Caco-2 (cell line): ENCODE results near the gene LRRTM4. TPM values are rescaled to one million over a fixed set of nuclear protein-coding genes. Genes with fewer than 3 reads are reported as not detected.

Source experiments
- BruUV-seq: library from RNA; stranded (reverse); fragments of 400-500 nt; replicated peaks from 2 replicates; lab custom pipeline; 2021; lab: Mats Ljungman, UMichigan
- CTCF ChIA-PET: fragments of 300-600 bp; sonication (Branson Sonifier 250); formaldehyde crosslinking; loops from one replicate; lab custom pipeline; 2022; ENCODE audit warnings: antibody characterized with exemption; lab: Charles Lee
- POLR2A ChIA-PET: fragments of 300-600 bp; sonication (Branson Sonifier 250); formaldehyde crosslinking; loops from one replicate; lab custom pipeline; 2022; ENCODE audit warnings: antibody characterized with exemption; lab: Charles Lee
- DNase-seq, 2 experiments: peaks; one replicate each; pipeline versions ENCODE4 v3.0.0 to v3.0.0-alpha.2; 2020 to 2022
- H3K27me3 ChIP-seq: replicated peaks from 2 replicates; pipeline ENCODE4 v1.6.0; 2011; ENCODE audit warnings: low read length; ENCODE audit not compliant: control insufficient read depth, insufficient read depth
- H3K36me3 ChIP-seq: 2 replicates; pipeline ENCODE4 v1.5.1; 2011; ENCODE audit warnings: low read length; ENCODE audit not compliant: control insufficient read depth, insufficient read depth
- H3K4me1 ChIP-seq: fragments of 250-450 bp; sonication (Bioruptor Pico); 2 replicates; pipeline ENCODE4 v1.5.1; 2020; ENCODE audit warnings: mild to moderate bottlenecking
- H3K4me3 ChIP-seq: 2 replicates; pipeline ENCODE4 v1.5.1; 2011; ENCODE audit warnings: low read depth, mild to moderate bottlenecking, control low read depth, low read length
- H3K9me3 ChIP-seq: fragments of 250-450 bp; sonication (Bioruptor Pico); 2 replicates; pipeline ENCODE4 v1.5.1; 2020; ENCODE audit warnings: mild to moderate bottlenecking, moderate library complexity
- H3K27ac Mint-ChIP-seq: one replicate; pipeline ENCODE4 v1.8.0; 2022; ENCODE audit warnings: mixed read lengths; ENCODE audit not compliant: unreplicated experiment
- H3K27me3 Mint-ChIP-seq: one replicate; pipeline ENCODE4 v1.8.0; 2022; ENCODE audit warnings: mixed read lengths; ENCODE audit not compliant: insufficient read depth, unreplicated experiment
- H3K36me3 Mint-ChIP-seq: one replicate; pipeline ENCODE4 v1.8.0; 2022; ENCODE audit warnings: mild to moderate bottlenecking, mixed read lengths; ENCODE audit not compliant: insufficient read depth, unreplicated experiment
- H3K4me1 Mint-ChIP-seq: one replicate; pipeline ENCODE4 v1.8.0; 2022; ENCODE audit warnings: low read depth, mixed read lengths; ENCODE audit not compliant: unreplicated experiment
- H3K4me3 Mint-ChIP-seq: one replicate; pipeline ENCODE4 v1.8.0; 2022; ENCODE audit warnings: mild to moderate bottlenecking, moderate library complexity, mixed read lengths; ENCODE audit not compliant: unreplicated experiment
- H3K9me3 Mint-ChIP-seq: one replicate; pipeline ENCODE4 v1.8.0; 2022; ENCODE audit warnings: mixed read lengths; ENCODE audit not compliant: unreplicated experiment
- CTCF ChIP-seq, 2 experiments: fragments of 200-600 bp in 1 of 2; IDR thresholded peaks; 1 replicate in 1 of 2; 2 replicates in 1 of 2; pipeline versions ENCODE4 v1.5.1 to v1.8.0; 2011 to 2022; ENCODE audit warnings: antibody characterized with exemption in 1 of 2, control low read depth in 1 of 2, inconsistent platforms in 1 of 2, low read depth in 1 of 2, low read length in 1 of 2, mild to moderate bottlenecking in 1 of 2, moderate library complexity in 1 of 2; ENCODE audit not compliant: insufficient read depth in 1 of 2, severe bottlenecking in 1 of 2, unreplicated experiment in 1 of 2
- intact Hi-C: fragments of 100-400 bp; cut with micrococcal nuclease; formaldehyde crosslinking; loops from one replicate; pipeline ENCODE4 v1.10.0; 2022; ENCODE audit not compliant: unreplicated experiment
- total RNA-seq: library from RNA; stranded (reverse); gene quantifications from 2 replicates; pipeline ENCODE4 v1.2.3, GENCODE V29; 2022

The LRRTM4 gene
- total RNA-seq, 1 experiment from 2014 or later, result 0.32 TPM

GRCh38 chr2:77459840-77460239 lies 62.3 kb downstream of the LRRTM4 start:
- Mint-ChIP-seq H3K27me3 (peaks cover 9% of the 10 kb centered on the region), H3K27ac (no peak overlapping the region), H3K4me1 (no peaks in the 10 kb centered on the region), H3K9me3 (no peaks in the 10 kb centered on the region), H3K4me3 (no peak overlapping the region), H3K36me3 (no peaks in the 10 kb centered on the region)
- no TSS peak for BruUV-seq
- H3K9me3 ChIP-seq, result no peaks in the 10 kb centered on the region
- TF ChIP-seq CTCF (IDR thresholded peaks at IDR 0.05; ENCODE audit: insufficient read depth in 1 of 2, low read depth in 1 of 2, low read length in 1 of 2, severe bottlenecking in 1 of 2, unreplicated experiment in 1 of 2), result no peak
- POLR2A ChIA-PET, result no interaction called here
- H3K27me3 ChIP-seq, result no peaks in the 10 kb centered on the region
- no peak overlapping the region for H3K4me3 ChIP-seq
- CTCF ChIA-PET, result no interaction called here
- no peak for DNase-seq
- intact Hi-C loops, result no loop called here
- no peaks in the 10 kb centered on the region for H3K4me1 ChIP-seq
- H3K36me3 ChIP-seq, result no peaks in the 10 kb centered on the region

- no peak for DNase-seq
- no peaks in the 10 kb centered on the region for H3K9me3 ChIP-seq
- CTCF ChIA-PET, result no interaction called here
- Mint-ChIP-seq H3K4me3 (no peak overlapping the region), H3K9me3 (no peaks in the 10 kb centered on the region), H3K4me1 (no peaks in the 10 kb centered on the region), H3K27me3 (peaks cover 9% of the 10 kb centered on the region), H3K27ac (no peak overlapping the region), H3K36me3 (no peaks in the 10 kb centered on the region)
- intact Hi-C loops, result no loop called here
- POLR2A ChIA-PET, result no interaction called here
- H3K27me3 ChIP-seq, result no peaks in the 10 kb centered on the region
- TF ChIP-seq CTCF (IDR thresholded peaks at IDR 0.05; ENCODE audit: insufficient read depth in 1 of 2, low read depth in 1 of 2, low read length in 1 of 2, severe bottlenecking in 1 of 2, unreplicated experiment in 1 of 2), result no peak
- no peaks in the 10 kb centered on the region for H3K36me3 ChIP-seq
- no peak overlapping the region for H3K4me3 ChIP-seq
- no TSS peak for BruUV-seq
- H3K4me1 ChIP-seq, result no peaks in the 10 kb centered on the region
Observed at GRCh38 chr2:77458216-77458615, 64.0 kb downstream of the LRRTM4 start.

GRCh38 chr2:77457665-77458064 lies 64.5 kb downstream of the LRRTM4 start:
- DNase-seq, result no peak
- Mint-ChIP-seq H3K27ac (no peak overlapping the region), H3K36me3 (no peaks in the 10 kb centered on the region), H3K4me3 (no peak overlapping the region), H3K4me1 (no peaks in the 10 kb centered on the region), H3K9me3 (no peaks in the 10 kb centered on the region), H3K27me3 (peaks cover 9% of the 10 kb centered on the region)
- no peak for TF ChIP-seq CTCF (IDR thresholded peaks at IDR 0.05; ENCODE audit: insufficient read depth in 1 of 2, low read depth in 1 of 2, low read length in 1 of 2, severe bottlenecking in 1 of 2, unreplicated experiment in 1 of 2)
- H3K9me3 ChIP-seq, result no peaks in the 10 kb centered on the region
- no peaks in the 10 kb centered on the region for H3K27me3 ChIP-seq
- BruUV-seq, result no TSS peak
- no peaks in the 10 kb centered on the region for H3K36me3 ChIP-seq
- no peaks in the 10 kb centered on the region for H3K4me1 ChIP-seq
- intact Hi-C loops, result no loop called here
- ChIA-PET POLR2A (no interaction called here), CTCF (no interaction called here)
- H3K4me3 ChIP-seq, result no peak overlapping the region
